HEK293 (cell line): ENCODE results near the gene USP7.
A peak's percentile ranks its signal among the peaks of the same experiment; 100 is the strongest.

ENCODE experiments used
- CTCF ChIA-PET: fragments of 350-600 bp; formaldehyde crosslinking; extraction: SDS; loops from one replicate; lab custom pipeline; 2021; ENCODE audit warnings: antibody characterized with exemption; lab: Yijun Ruan, JAX
- POLR2A ChIA-PET: fragments of 300-600 bp; formaldehyde crosslinking; extraction: SDS; loops from one replicate; lab custom pipeline; 2020; ENCODE audit warnings: antibody characterized with exemption, inconsistent platforms; lab: Yijun Ruan, JAX
- H3K27ac ChIP-seq: fragments of 200-500 bp; sonication (Bioruptor generic); 2 replicates; pipeline ENCODE4 v1.5.1; 2014; ENCODE audit warnings: low read depth, low read length, control low read depth, inconsistent platforms; ENCODE audit errors: extremely low read depth
- H3K36me3 ChIP-seq, 2 experiments: fragments of 200-500 bp in 1 of 2; sonication (Bioruptor generic) in 1 of 2; 1 replicate in 1 of 2; 2 replicates in 1 of 2; pipeline ENCODE4 v1.5.1; 2014 to 2017; ENCODE audit warnings: inconsistent platforms in 2 of 2, low read length in 2 of 2; ENCODE audit not compliant: control insufficient read depth in 2 of 2, insufficient read depth in 1 of 2
- H3K4me1 ChIP-seq: fragments of 200-500 bp; sonication (Bioruptor generic); 2 replicates; pipeline ENCODE4 v1.5.1; 2014; ENCODE audit warnings: mild to moderate bottlenecking, low read length, inconsistent platforms; ENCODE audit not compliant: control insufficient read depth, insufficient read depth
- H3K4me3 ChIP-seq: 2 replicates; pipeline ENCODE4 v1.5.1; 2011; ENCODE audit warnings: low read depth, mild to moderate bottlenecking, control low read depth, low read length, moderate library complexity
- H3K9me3 ChIP-seq: fragments of 200-500 bp; sonication (Bioruptor generic); 2 replicates; pipeline ENCODE4 v1.5.1; 2014; ENCODE audit warnings: low read depth, low read length, inconsistent platforms; ENCODE audit not compliant: control insufficient read depth, insufficient read depth
- AEBP2 ChIP-seq: fragments of 450-650 bp; formaldehyde crosslinking; IDR thresholded peaks from 2 replicates; pipeline ENCODE4 v1.5.1; 2016; ENCODE audit warnings: missing biosample characterization, missing genetic modification characterization, borderline replicate concordance
- KLF16 ChIP-seq: fragments of 450-650 bp; formaldehyde crosslinking; IDR thresholded peaks from 2 replicates; pipeline ENCODE4 v1.5.1; 2017; ENCODE audit warnings: missing biosample characterization, missing genetic modification characterization
- OVOL3 ChIP-seq: fragments of 450-650 bp; formaldehyde crosslinking; IDR thresholded peaks from 2 replicates; pipeline ENCODE4 v1.5.1; 2016; ENCODE audit warnings: missing biosample characterization, missing genetic modification characterization
- PRDM1 ChIP-seq: fragments of 450-650 bp; formaldehyde crosslinking; IDR thresholded peaks from 2 replicates; pipeline ENCODE4; 2016; ENCODE audit warnings: missing biosample characterization, missing genetic modification characterization
- SCRT2 ChIP-seq: fragments of 450-650 bp; formaldehyde crosslinking; IDR thresholded peaks from 2 replicates; pipeline ENCODE4 v1.5.1; 2016; ENCODE audit warnings: missing biosample characterization, missing genetic modification characterization
- YY2 ChIP-seq: fragments of 450-650 bp; formaldehyde crosslinking; IDR thresholded peaks from 2 replicates; pipeline ENCODE4 v1.5.1; 2016; ENCODE audit warnings: missing biosample characterization, missing genetic modification characterization
- ZNF146 ChIP-seq: fragments of 450-650 bp; formaldehyde crosslinking; IDR thresholded peaks from 2 replicates; pipeline ENCODE4 v1.5.1; 2016; ENCODE audit warnings: missing biosample characterization, missing genetic modification characterization
- ZNF157 ChIP-seq: fragments of 450-650 bp; formaldehyde crosslinking; IDR thresholded peaks from 2 replicates; pipeline ENCODE4 v1.5.1; 2016; ENCODE audit warnings: missing biosample characterization, missing genetic modification characterization
- ZNF174 ChIP-seq: fragments of 450-650 bp; formaldehyde crosslinking; IDR thresholded peaks from 2 replicates; pipeline ENCODE4 v1.5.0; 2017; ENCODE audit warnings: missing biosample characterization, mild to moderate bottlenecking, missing genetic modification characterization
- ZNF239 ChIP-seq: fragments of 450-650 bp; formaldehyde crosslinking; IDR thresholded peaks from 2 replicates; pipeline ENCODE4 v1.5.1; 2016; ENCODE audit warnings: missing biosample characterization, missing genetic modification characterization
- ZNF248 ChIP-seq: fragments of 450-650 bp; formaldehyde crosslinking; IDR thresholded peaks from 2 replicates; pipeline ENCODE4 v1.5.1; 2017; ENCODE audit warnings: missing biosample characterization, missing genetic modification characterization
- ZNF548 ChIP-seq: fragments of 450-650 bp; formaldehyde crosslinking; IDR thresholded peaks from 2 replicates; pipeline ENCODE4 v1.5.1; 2016; ENCODE audit warnings: missing biosample characterization, missing genetic modification characterization
- ZNF596 ChIP-seq: fragments of 450-650 bp; IDR thresholded peaks from 2 replicates; pipeline ENCODE4 v1.5.0; 2018; ENCODE audit warnings: missing biosample characterization, mild to moderate bottlenecking, missing genetic modification characterization, moderate library complexity
- ZNF76 ChIP-seq: fragments of 450-650 bp; formaldehyde crosslinking; IDR thresholded peaks from 2 replicates; pipeline ENCODE4; 2016; ENCODE audit warnings: low read depth, missing biosample characterization, missing genetic modification characterization, borderline replicate concordance
- ZNF792 ChIP-seq: fragments of 450-650 bp; formaldehyde crosslinking; IDR thresholded peaks from 2 replicates; pipeline ENCODE4 v1.5.1; 2016; ENCODE audit warnings: missing biosample characterization, missing genetic modification characterization
- ZSCAN16 ChIP-seq: fragments of 450-650 bp; formaldehyde crosslinking; IDR thresholded peaks from 2 replicates; pipeline ENCODE4 v1.5.1; 2016; ENCODE audit warnings: missing biosample characterization, missing genetic modification characterization
- TF ChIP-seq, protein P1 (sequence below): fragments of 450-650 bp; formaldehyde crosslinking; IDR thresholded peaks from 2 replicates; pipeline ENCODE4 v1.5.1; 2017; ENCODE audit warnings: missing biosample characterization, missing genetic modification characterization
- TF ChIP-seq, protein P2 (sequence below): fragments of 450-650 bp; formaldehyde crosslinking; conservative IDR thresholded peaks from 2 replicates; pipeline ENCODE4 v1.5.1; 2016; ENCODE audit warnings: low read depth, missing biosample characterization, missing genetic modification characterization
- TF ChIP-seq, protein P3 (sequence below): fragments of 450-650 bp; formaldehyde crosslinking; IDR thresholded peaks from 2 replicates; pipeline ENCODE4 v1.5.1; 2016; ENCODE audit warnings: missing biosample characterization, missing genetic modification characterization, borderline replicate concordance

Gene USP7

GRCh38 chr16:8885674-8886592 lies 77.8 kb downstream of the USP7 start (continued):
- TF ChIP-seq, protein P1, sequence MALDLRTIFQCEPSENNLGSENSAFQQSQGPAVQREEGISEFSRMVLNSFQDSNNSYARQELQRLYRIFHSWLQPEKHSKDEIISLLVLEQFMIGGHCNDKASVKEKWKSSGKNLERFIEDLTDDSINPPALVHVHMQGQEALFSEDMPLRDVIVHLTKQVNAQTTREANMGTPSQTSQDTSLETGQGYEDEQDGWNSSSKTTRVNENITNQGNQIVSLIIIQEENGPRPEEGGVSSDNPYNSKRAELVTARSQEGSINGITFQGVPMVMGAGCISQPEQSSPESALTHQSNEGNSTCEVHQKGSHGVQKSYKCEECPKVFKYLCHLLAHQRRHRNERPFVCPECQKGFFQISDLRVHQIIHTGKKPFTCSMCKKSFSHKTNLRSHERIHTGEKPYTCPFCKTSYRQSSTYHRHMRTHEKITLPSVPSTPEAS (tag by site-specific recombination), result no peak
- TF ChIP-seq YY2, result no peak
- TF ChIP-seq ZNF596, result no peak
- TF ChIP-seq SCRT2 (tag by site-specific recombination), result peak; percentile 43
- no peak for TF ChIP-seq ZNF248 (tag by site-specific recombination)

DNA sequence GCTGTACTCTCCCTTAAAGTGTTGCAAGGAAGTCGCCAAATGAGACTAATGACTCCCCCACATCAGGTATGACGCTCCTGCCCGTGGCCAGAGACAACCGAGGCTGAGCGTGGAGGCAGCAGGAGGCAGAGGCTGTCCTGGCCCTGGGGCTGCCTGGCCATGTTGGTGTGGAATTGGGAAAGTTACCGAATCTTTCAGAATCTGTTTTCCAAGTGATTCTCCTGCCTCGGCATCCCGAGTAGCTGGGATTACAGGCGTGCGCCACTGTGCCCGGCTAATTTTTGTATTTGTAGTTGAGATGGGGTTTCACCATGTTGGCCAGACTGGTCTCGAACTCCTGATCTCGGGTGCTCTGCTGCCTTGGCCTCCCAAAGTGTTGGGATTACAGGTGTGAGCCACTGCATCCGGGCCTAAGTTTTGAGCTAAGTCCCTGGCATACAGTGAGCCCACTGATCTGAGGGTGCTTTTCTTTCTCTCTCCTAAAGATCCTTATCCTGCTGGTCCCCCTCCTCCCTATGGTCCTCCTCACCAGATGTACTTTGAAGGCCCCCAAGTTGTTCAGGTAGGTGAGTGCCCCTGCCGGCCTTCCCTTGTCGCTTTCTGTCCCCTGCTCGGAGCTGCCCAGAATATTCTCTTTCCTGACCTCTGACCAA lies 80.9 kb downstream of the USP7 start:
- no peak for TF ChIP-seq OVOL3 (tag by site-specific recombination)
- TF ChIP-seq ZSCAN16 (tag by site-specific recombination), result no peak
- TF ChIP-seq ZNF548 (tag by site-specific recombination), result no peak
- no peak for TF ChIP-seq PRDM1
- TF ChIP-seq, protein P2, sequence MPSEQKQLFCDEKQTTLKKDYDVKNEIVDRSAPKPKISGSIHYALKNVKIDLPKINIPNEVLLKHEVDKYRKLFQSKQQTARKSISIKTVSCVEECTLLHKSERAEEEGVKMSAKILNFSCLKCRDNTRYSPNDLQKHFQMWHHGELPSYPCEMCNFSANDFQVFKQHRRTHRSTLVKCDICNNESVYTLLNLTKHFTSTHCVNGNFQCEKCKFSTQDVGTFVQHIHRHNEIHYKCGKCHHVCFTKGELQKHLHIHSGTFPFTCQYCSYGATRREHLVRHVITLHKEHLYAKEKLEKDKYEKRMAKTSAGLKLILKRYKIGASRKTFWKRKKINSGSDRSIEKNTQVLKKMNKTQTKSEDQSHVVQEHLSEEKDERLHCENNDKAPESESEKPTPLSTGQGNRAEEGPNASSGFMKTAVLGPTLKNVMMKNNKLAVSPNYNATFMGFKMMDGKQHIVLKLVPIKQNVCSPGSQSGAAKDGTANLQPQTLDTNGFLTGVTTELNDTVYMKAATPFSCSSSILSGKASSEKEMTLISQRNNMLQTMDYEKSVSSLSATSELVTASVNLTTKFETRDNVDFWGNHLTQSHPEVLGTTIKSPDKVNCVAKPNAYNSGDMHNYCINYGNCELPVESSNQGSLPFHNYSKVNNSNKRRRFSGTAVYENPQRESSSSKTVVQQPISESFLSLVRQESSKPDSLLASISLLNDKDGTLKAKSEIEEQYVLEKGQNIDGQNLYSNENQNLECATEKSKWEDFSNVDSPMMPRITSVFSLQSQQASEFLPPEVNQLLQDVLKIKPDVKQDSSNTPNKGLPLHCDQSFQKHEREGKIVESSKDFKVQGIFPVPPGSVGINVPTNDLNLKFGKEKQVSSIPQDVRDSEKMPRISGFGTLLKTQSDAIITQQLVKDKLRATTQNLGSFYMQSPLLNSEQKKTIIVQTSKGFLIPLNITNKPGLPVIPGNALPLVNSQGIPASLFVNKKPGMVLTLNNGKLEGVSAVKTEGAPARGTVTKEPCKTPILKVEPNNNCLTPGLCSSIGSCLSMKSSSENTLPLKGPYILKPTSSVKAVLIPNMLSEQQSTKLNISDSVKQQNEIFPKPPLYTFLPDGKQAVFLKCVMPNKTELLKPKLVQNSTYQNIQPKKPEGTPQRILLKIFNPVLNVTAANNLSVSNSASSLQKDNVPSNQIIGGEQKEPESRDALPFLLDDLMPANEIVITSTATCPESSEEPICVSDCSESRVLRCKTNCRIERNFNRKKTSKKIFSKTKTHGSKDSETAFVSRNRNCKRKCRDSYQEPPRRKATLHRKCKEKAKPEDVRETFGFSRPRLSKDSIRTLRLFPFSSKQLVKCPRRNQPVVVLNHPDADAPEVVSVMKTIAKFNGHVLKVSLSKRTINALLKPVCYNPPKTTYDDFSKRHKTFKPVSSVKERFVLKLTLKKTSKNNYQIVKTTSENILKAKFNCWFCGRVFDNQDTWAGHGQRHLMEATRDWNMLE (tag by site-specific recombination), result no peak
- TF ChIP-seq KLF16 (tag by site-specific recombination), result no peak
- no peak for TF ChIP-seq ZNF157 (tag by site-specific recombination)
- TF ChIP-seq ZNF239 (tag by site-specific recombination), result no peak
- no peak for TF ChIP-seq ZNF146 (tag by site-specific recombination)
- no peak for TF ChIP-seq ZNF76 (tag by site-specific recombination)
- TF ChIP-seq AEBP2 (tag by site-specific recombination), result no peak
- TF ChIP-seq, protein P3, sequence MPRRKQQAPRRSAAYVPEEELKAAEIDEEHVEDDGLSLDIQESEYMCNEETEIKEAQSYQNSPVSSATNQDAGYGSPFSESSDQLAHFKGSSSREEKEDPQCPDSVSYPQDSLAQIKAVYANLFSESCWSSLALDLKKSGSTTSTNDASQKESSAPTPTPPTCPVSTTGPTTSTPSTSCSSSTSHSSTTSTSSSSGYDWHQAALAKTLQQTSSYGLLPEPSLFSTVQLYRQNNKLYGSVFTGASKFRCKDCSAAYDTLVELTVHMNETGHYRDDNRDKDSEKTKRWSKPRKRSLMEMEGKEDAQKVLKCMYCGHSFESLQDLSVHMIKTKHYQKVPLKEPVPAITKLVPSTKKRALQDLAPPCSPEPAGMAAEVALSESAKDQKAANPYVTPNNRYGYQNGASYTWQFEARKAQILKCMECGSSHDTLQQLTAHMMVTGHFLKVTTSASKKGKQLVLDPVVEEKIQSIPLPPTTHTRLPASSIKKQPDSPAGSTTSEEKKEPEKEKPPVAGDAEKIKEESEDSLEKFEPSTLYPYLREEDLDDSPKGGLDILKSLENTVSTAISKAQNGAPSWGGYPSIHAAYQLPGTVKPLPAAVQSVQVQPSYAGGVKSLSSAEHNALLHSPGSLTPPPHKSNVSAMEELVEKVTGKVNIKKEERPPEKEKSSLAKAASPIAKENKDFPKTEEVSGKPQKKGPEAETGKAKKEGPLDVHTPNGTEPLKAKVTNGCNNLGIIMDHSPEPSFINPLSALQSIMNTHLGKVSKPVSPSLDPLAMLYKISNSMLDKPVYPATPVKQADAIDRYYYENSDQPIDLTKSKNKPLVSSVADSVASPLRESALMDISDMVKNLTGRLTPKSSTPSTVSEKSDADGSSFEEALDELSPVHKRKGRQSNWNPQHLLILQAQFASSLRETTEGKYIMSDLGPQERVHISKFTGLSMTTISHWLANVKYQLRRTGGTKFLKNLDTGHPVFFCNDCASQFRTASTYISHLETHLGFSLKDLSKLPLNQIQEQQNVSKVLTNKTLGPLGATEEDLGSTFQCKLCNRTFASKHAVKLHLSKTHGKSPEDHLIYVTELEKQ (tag by site-specific recombination), result no peak
- TF ChIP-seq ZNF792 (tag by site-specific recombination), result no peak
- TF ChIP-seq ZNF174 (tag by site-specific recombination), result no peak
- ChIA-PET CTCF (interaction anchor here (0.6 to 3.4 kb wide), 3 partner anchors 9 to 25 kb away, joined by 3 to 30 read pairs (median 4); no protein-coding TSS in a partner anchor), POLR2A (interaction anchor here (2.9 kb wide), 1 partner anchor 14 kb away, joined by 17 read pairs; the partner anchor contains the start of gene CARHSP1)
- peaks cover 0 to 8% of the 10 kb centered on the region in 2 experiments; a peak in 1 of 3 replicates for H3K36me3 ChIP-seq
- no peaks in the 10 kb centered on the region for H3K9me3 ChIP-seq
- H3K4me3 ChIP-seq, result no peak overlapping the region
- no peak overlapping the region for H3K27ac ChIP-seq
- no peaks in the 10 kb centered on the region for H3K4me1 ChIP-seq
